Stimulated activated CD4-positive, alpha-beta T cell treated with anti-CD3 and anti-CD28 coated beads, Interleukin-4, amount 100 ng/mL, for 48 hours (primary cell): ENCODE measurements around the gene PRORP.
"Not testable (repeated sequence)": the region's sequence is repeated elsewhere in the genome, so short reads cannot be mapped to it uniquely, and the experiment has no call there.

Experiments used
- DNase-seq, 2 donors: peaks; one replicate each; pipeline ENCODE4 v3.0.0-alpha.2; 2020; ENCODE audit warnings: low read depth in 2 of 2

Gene PRORP

DNA sequence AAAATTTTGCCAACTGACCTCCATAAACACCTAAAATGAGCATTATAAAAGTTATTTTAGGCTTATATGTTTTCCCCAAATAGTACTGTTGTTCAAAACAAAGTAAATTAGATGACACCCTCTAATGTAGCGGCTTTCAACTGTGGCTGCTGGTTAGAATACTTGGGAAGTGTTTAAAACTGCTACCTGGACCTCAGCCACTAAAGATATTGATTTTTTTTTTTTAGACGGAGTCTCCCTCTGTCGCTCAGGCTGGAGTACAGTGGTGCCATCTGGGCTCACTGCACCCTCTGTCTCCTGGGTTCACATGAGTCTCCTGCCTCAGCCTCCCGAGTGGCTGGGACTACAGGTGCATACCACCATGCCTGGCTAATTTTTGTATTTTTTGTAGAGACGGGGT lies 16.2 kb downstream of the PRORP start:
- no peak for DNase-seq

- no peak for DNase-seq
Measured at GRCh38 chr14:35140718-35141581, 18.6 kb downstream of the PRORP start.

DNA sequence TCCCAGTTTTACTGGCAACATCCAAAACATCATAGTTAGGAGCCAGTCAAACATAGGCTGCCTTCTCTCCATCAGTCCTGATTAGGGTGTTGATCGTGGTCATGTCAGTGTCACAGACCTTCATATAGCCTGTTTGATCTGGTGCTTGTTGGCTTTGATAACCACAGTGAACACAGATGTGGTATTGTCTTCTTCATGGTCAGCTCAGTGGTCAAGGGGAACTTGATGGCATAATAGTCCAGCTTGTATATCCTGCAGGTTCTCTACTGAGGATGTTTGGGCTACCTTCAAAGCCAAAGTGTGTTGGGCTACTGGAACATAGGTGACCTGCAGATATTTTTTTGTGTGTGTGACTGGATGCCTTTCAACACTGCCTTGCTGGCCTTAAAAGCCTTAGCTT lies 21.7 kb downstream of the PRORP start:
- no peak for DNase-seq

GRCh38 chr14:35146711-35147149 lies 24.4 kb downstream of the PRORP start:
- no peak for DNase-seq

DNA sequence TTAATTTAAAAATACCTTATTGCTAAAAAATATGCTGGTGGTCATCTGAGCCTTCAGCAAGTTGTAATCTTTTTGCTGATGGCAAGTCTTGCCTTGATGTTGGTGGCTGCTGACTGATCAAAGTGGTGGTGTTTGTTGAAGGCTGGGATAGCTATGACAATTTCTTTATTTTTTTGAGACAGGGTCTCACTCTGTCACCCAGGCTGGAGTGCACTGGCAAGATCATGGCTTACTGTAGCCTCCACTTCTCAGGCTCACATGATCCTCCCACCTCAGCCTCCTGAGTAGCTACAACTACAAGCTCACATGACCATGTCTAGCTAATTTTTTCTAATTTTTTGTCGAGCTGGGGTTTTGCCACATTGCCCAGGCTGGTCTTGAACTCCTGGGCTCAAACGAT lies 24.8 kb downstream of the PRORP start:
- no peak for DNase-seq

GRCh38 chr14:35147711-35148110 lies 25.4 kb downstream of the PRORP start:
- DNase-seq = no peak

GRCh38 chr14:35149239-35149638 lies 26.9 kb downstream of the PRORP start:
- DNase-seq = no peak

GRCh38 chr14:35152531-35152930 lies 30.2 kb downstream of the PRORP start:
- not testable (repeated sequence) for DNase-seq

- no peak for DNase-seq
Measured at GRCh38 chr14:35154016-35154415, 31.7 kb downstream of the PRORP start.

- no peak for DNase-seq
Measured at GRCh38 chr14:35155962-35156361, 33.6 kb downstream of the PRORP start.

DNA sequence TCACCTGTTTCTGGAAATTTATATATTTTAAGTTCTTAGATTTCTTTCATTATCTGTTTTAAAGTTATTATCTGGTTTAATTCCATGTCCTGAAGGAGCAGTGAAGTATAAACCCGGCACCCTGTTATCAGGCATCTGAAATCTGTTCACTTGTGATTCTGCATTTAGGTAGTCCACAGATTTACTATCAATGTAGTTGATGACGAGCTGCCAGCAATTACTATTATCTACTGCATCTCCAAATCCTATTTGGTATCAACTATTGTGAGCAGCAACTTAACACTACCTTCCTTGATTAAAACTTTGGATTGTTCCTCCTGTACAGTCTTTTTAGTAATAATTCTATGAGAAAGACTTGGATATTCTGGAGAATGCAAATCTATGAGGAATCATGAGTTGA lies 36.1 kb downstream of the PRORP start:
- no peak for DNase-seq

DNA sequence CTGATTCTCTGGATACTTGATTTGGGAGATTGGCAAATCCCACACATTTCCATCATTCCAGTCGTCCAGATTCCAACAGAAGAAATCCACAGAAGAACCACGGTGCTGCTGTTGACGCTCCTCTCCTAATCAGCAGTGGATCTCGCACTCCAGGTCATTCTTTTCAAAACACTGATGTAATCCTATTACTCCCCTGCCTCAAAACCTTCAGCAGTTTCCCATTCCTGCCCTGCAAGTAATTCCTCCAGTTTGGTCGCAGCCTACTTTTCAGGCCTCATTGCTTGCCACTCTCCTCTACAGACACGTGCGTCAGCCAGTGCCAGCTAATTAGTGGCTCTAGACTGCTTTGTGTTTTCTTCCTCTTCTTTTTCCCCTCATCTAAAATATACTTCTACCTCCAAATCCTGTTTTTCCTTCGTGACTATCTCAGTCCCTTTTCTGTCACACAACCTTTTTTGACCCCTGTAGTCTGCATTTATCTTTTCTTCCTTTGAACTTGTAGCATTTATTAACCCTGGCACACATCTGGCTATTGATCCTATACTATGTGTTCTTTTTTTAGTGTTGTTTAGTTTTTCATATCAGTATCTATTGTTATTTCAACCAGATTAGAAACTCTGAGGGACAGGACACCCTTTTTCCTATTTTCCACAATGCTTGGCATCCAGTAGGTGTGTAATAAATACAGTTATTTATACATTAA lies 36.8 kb downstream of the PRORP start:
- no peak for DNase-seq

DNA sequence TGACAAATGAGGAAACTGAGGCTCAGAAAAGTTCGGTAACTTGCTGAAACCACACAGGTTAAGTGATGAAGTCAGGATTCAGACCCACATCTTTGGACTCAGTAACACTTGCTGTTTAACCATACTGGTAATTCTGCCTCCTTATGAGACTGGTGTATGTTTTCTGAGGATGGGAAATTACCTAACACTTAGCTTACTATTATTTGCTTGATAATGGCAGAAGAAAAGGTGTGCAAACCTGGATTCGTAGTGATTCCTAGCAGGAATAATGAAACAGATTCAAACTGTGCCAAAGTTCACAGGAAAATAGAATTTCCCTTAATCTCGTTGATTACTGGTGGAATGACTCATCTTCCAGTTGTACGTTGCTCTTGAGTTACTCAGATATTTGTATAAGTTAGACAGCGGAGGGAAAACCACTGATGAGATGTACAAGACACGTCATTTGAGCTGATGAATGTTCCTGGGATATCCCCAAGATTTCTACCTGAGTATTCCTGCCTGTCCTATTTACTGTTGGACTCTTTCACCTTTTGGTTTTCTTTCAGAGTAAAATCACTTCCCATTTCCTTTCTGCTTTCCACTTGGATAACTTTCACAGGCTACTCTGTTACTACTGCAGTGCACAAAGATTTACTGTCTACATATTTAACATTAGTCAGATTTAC lies 37.5 kb downstream of the PRORP start:
- DNase-seq = no peak

GRCh38 chr14:35161231-35161630 lies 38.9 kb downstream of the PRORP start:
- peak in 1 of 2 donors; percentile 7 for DNase-seq

DNA sequence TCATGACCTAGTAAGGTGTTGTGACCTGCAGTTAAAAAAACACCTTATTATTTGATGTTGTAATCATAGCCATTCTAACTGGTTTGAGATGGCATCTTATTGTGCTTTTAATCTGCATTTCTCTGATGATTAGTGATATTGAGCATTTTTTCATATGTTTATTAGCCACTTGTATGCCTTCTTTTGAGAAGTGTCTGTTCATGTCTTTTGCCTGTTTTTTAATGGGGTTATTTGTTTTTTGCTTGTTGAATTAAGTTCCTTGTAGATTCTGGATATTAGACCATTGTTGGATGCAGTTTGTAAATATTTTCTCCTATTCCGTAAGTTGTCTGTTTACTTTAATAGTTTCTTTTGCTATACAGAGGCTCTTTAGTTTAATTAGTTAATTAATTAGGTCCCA lies 41.0 kb downstream of the PRORP start:
- no peak for DNase-seq

DNA sequence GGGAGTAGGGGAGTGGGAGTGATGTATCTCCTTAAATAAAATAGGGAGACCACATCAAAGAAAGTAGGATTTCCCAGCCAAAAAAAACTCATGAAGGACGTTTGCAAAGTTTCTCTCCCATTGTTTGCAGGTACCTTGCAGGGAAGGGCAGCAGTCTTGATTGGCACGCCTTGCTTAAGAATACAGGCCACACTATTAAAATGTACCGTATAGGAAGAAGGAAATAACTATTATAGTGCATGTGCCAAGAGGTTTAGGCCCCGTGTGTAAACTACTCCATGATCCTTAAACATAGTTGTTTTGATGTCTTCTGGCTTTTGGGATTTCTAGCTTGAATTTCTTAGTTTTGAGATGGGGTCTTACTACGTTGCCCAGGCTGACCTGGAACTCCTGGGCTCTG lies 42.5 kb downstream of the PRORP start:
- no peak for DNase-seq

DNA sequence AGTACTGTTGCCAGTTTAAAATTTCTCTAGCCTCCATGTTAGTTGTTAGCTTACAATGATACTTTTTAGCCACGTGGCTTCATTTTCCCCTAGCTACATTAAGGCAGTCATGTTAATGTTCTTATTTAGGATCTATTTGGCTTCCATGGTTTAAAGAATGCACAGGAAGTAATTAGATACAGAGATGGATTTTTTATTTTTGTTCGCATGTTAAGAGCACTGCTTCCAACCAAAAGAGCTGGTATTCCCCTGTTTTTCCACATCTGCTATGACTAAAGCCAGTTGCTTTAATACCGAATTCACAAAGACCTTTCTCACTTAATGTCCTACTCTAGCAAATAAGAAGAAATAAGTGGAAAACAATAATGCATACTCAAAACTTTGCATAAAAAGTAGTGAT lies 45.1 kb downstream of the PRORP start:
- no peak for DNase-seq
